GM21529 (cell line): ENCODE measurements around the gene RSBN1.
"Not testable (repeated sequence)": the region's sequence is repeated elsewhere in the genome, so short reads cannot be mapped to it uniquely, and the experiment has no call there.

Experiments used
- ATAC-seq: cut with Tn5 transposase; IDR thresholded peaks from one replicate; pipeline ENCODE4 v1.9.1; 2021; ENCODE audit not compliant: unreplicated experiment

The RSBN1 gene

GRCh38 chr1:113783254-113784103 lies 28.8 kb downstream of the RSBN1 start:
- ATAC-seq = peak; percentile 78

DNA sequence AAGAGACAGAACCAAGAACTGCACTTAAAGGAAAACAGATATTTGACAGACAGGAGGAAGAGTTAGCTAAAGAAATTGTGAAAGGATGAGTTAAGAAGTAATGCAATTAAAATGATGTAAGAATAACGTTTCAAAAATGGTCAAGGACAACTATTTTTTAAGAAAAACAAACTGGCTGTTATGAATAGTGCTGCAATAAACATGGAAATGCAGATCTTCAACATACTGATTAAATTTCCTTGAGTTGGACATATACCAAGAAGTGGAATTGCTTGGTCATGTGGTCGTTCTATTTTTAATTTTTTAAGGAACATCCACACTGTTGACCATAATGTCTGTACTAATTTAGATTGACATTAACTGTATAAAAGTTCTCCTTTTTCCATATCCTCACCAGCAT lies 29.9 kb downstream of the RSBN1 start:
- no peak for ATAC-seq

- ATAC-seq = peak; percentile 53
Measured at GRCh38 chr1:113780374-113781146, 31.7 kb downstream of the RSBN1 start.

GRCh38 chr1:113779542-113779941 lies 32.7 kb downstream of the RSBN1 start:
- ATAC-seq = no peak

- ATAC-seq = no peak
Measured at GRCh38 chr1:113777561-113777960, 34.7 kb downstream of the RSBN1 start.

DNA sequence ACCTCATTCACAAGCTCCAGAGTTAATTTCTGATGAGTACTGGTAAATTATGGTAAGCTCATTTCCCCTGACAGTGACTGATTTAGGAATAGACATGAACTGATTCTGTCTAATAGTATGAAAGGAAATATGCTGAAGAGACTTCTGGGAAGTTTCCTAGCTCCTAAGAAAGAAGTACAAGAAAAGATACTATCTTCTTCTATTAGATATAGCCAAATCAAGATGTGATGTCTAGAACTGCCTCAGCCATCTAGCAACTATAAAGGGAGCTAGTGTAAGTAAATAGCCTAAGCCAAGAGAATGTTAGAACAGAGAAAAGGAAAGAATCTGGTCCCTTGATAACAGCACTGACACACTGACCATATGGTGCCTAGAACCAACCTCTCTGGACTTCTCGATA lies 42.2 kb downstream of the RSBN1 start:
- ATAC-seq = no peak

GRCh38 chr1:113769601-113769970 lies 42.7 kb downstream of the RSBN1 start:
- no peak for ATAC-seq

- ATAC-seq = no peak
Measured at GRCh38 chr1:113768916-113769600, 43.2 kb downstream of the RSBN1 start.

GRCh38 chr1:113765306-113766230 lies 46.7 kb downstream of the RSBN1 start:
- ATAC-seq = no peak

GRCh38 chr1:113763661-113764060 lies 48.6 kb downstream of the RSBN1 start:
- ATAC-seq = no peak

DNA sequence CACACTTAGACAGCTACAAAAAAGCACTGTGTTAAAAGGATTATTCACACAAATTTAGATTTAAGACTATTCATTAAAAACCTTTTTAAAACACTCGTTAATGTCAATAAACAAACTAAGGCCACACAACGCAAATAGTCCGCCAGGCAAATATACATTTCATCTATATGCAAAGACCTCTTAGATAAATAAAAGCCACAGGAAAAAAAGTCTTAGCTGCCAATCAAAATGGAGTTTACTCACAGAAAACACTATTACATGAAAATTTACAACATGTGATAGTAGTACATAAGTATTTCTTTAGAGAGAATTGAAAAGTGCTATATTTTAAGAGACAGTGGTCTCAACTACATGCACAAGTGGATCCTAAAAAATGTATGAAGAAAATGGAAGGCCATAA lies 50.3 kb downstream of the RSBN1 start:
- no peak for ATAC-seq

GRCh38 chr1:113760102-113761080 lies 51.9 kb downstream of the RSBN1 start:
- no peak for ATAC-seq

GRCh38 chr1:113759333-113760101 lies 52.8 kb downstream of the RSBN1 start, which contains the start of gene PHTF1:
TSS of gene PHTF1 (minus strand) at chr1:113759486. CDS start at chr1:113758703, 783 bp downstream.
- ATAC-seq = peak; percentile 84

DNA sequence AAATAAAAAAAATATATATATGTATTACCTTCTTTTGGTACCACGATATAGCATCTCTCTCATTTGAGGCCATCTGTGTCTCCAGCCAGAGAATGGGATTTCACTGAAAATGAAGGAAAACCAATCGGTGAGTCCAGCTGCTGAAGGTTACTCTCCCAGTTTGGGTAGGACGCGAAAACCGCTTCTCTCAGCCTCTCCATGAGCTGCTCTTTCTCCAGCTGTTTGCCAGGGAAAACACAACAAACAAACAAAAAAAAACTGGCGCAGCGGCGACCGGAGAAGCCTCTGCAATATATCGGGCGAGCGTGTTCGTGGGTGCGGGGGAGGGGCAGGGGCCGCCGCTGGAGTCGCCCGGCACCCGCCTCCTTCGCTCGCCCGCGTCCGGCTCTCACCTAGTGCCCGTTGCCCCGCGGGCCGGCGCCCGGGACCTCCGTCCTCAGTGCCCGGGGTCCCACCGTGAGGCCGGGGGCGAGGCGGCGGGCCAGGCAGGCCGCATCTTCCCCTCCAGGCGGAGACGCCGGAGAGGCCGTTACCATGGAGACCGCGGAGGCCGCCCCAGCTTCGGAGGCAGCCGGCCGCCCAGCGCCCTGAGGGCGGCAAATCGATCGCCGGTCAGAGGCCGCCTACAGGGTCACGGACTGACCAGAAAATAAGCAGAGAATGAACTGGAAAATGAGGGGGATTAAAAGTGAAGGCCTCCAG lies 53.5 kb downstream of the RSBN1 start:
- ATAC-seq = peak; percentile 61

- no peak for ATAC-seq
Measured at GRCh38 chr1:113756461-113756860, 55.8 kb downstream of the RSBN1 start.

- not testable (repeated sequence) for ATAC-seq
Measured at GRCh38 chr1:113753333-113753732, 58.9 kb downstream of the RSBN1 start.

GRCh38 chr1:113751516-113751915 lies 60.8 kb downstream of the RSBN1 start:
- no peak for ATAC-seq

DNA sequence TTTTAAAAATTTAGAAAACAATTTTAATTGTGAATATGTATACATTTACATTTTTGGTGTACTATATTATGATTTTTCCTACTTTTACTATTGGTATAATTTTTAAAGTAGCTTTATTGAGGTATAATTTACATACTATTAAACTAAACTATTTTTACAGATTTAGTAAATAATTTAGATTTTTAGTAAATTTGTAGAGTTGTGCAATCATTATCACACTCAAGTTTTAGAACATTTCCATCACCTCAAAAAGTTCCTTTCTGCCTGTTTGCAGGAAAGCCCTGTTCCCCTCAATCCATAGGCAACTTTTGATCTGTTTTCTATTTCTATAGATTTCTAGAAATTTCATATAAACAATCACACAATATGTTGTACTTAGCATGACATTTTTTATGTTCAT lies 61.2 kb downstream of the RSBN1 start:
- no peak for ATAC-seq
